Stimulated activated CD8-positive, alpha-beta memory T cell treated with anti-CD3 and anti-CD28 coated beads, Interleukin-12 subunit alpha, Interleukin-12 subunit beta, amount 100 ng/mL, for 4 hours (primary cell): ENCODE results near the gene MMUT.
A peak's percentile ranks its signal among the peaks of the same experiment; 100 is the strongest.
"Not testable (repeated sequence)": the region's sequence is repeated elsewhere in the genome, so short reads cannot be mapped to it uniquely, and the experiment has no call there.

Experiments
- DNase-seq: peaks from one replicate; pipeline ENCODE4 v3.0.0-alpha.2; 2020; ENCODE audit warnings: low read depth

Gene MMUT

GRCh38 chr6:49462927-49463611 lies at the start of gene MMUT, which contains the start of gene CENPQ:
Gene MMUT, minus strand, starts transcription at chr6:49463253. Its CDS starts 3,787 bp downstream, at chr6:49459466.
Gene CENPQ, plus strand, starts transcription at chr6:49463370. Its CDS starts 6,807 bp downstream, at chr6:49470177.
- DNase-seq = peak; percentile 83

GRCh38 chr6:49509342-49509741 lies 46.3 kb upstream of the MMUT start:
- DNase-seq = no peak

GRCh38 chr6:49506569-49507111 lies 43.6 kb upstream of the MMUT start:
- DNase-seq = no peak

GRCh38 chr6:49504666-49505065 lies 41.6 kb upstream of the MMUT start:
- DNase-seq = no peak

GRCh38 chr6:49499623-49500022 lies 36.6 kb upstream of the MMUT start, which contains the start of gene GLYATL3:
Gene GLYATL3, plus strand, starts transcription at chr6:49499923. Its CDS starts 12,068 bp downstream, at chr6:49511991.
- no peak for DNase-seq

DNA sequence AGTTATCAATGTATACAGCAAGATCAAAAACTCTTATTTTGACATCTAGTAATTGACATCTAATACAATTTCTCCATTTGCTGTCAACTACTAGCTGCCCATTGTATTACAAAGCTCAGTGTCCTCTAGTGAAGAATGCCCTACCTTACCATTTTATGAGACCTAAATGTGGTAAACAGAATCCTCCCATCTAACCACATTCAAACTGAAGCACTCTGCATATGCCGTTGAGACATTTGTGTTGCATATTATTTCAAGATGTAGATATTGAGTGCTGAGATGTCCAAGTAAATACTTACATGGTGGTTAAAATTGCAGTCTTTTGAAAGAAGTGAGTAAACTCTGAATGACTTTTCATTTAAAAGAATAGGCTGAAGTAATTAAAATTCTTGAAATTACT lies 36.1 kb upstream of the MMUT start:
- no peak for DNase-seq

- no peak for DNase-seq
Measured at GRCh38 chr6:49497304-49497703, 34.3 kb upstream of the MMUT start.

GRCh38 chr6:49490633-49491032 lies 27.6 kb upstream of the MMUT start:
- DNase-seq = no peak

GRCh38 chr6:49483380-49483779 lies 20.3 kb upstream of the MMUT start:
- not testable (repeated sequence) for DNase-seq

DNA sequence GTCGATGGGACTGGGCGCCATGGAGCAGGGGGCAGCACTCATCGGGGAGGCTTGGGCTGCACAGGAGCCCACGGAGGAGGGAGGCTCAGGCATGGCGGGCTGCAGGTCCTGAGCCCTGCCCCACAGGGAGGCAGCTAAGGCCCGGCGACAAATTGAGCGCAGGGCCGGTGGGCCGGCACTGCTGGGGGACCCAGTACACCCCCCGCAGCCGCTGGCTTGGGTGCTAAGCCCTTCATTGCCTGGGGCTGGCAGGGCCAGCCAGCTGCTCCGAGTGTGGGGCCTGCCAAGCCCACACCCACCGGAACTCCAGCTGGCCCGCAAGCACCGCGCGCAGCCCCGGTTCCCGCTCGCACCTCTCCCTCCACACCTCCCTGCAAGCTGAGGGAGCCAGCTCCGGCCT lies 18.8 kb upstream of the MMUT start:
- DNase-seq = not testable (repeated sequence)

- DNase-seq = no peak
Measured at GRCh38 chr6:49479308-49479970, 16.4 kb upstream of the MMUT start.

GRCh38 chr6:49476564-49476963 lies 13.5 kb upstream of the MMUT start:
- DNase-seq = not testable (repeated sequence)

GRCh38 chr6:49468042-49468441 lies 5.0 kb upstream of the MMUT start:
- no peak for DNase-seq

DNA sequence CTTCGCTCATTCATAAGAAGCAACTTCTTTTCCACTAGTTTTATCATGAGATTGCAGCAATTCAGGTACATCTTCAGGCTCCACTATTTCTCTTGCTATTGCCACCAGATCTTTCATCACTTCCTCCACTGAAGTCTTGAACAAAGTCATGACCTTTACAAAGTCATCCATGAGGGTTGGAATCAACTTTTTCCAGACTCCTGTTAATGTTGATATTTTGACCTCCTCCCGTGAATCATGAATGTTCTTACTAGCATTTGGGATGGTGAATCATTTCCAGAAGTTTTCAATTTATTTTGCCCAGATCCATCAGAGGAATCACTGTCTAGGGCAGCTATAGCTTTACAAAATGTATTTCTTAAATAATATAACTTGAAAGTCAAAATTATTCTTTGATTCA lies 1.6 kb upstream of the MMUT start:
- DNase-seq = no peak

DNA sequence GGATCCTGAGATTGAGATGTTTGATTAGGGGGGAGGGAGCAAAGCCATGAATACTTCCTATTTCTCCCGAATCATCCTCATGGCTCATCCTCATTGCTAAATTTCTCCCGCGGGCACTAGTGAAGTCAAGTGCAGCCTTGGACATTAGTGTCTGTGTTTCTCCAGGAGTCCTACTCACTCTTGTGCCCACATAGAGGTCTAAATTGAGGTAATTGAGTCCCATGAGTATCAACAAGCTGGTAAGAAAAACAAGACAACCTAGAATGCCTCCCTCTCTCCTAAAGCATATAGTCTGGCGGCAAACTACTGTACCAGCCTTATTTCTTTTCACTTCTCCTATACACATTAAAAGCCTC lies 537 bp upstream of the MMUT start:
- no peak for DNase-seq

- no peak for DNase-seq
Measured at GRCh38 chr6:49462599-49462926, 490 bp downstream of the MMUT start.

GRCh38 chr6:49462071-49462470 lies 982 bp downstream of the MMUT start:
- DNase-seq = no peak

- DNase-seq = no peak
Measured at GRCh38 chr6:49457771-49458170, 5.3 kb downstream of the MMUT start.

GRCh38 chr6:49454787-49455709 lies 8.0 kb downstream of the MMUT start:
- no peak for DNase-seq

- DNase-seq = no peak
Measured at GRCh38 chr6:49453221-49453620, 9.8 kb downstream of the MMUT start.

DNA sequence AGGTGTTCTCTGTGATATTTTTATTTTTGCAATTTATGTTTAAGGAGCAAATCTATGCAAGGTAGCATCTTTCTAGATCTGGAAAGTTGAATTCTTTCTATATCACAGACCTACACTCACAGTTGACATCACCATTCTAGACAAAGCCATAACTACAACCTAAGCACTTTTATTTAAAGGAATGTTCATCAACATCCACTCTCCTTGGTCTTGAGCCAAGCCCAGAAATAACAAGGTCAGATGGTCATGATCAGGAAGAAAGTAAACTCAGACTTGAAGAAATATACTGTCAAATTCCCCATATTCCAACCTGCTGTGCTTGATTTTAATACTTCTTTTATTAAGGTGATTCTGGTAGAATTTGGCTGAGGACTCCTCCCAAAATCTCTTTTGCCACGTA lies 32.2 kb downstream of the MMUT start:
- DNase-seq = no peak

GRCh38 chr6:49430187-49430586 lies 32.9 kb downstream of the MMUT start:
- no peak for DNase-seq
